ENCODE measurements around the gene MRPL1.

MRPL1 gene

GRCh38 chr4:77862478-77863216 lies at the start of gene MRPL1:
Gene MRPL1, plus strand, starts transcription at chr4:77862830. Its CDS starts 19 bp downstream, at chr4:77862849.
- peak; percentile 79 for DNase-seq

- DNase-seq, result no peak
Measured at GRCh38 chr4:77815636-77816035, 47.0 kb upstream of the MRPL1 start.

GRCh38 chr4:77816546-77816945 lies 46.1 kb upstream of the MRPL1 start:
- DNase-seq, result no peak

GRCh38 chr4:77817304-77818072 lies 45.1 kb upstream of the MRPL1 start:
- no peak for DNase-seq

GRCh38 chr4:77818073-77818601 lies 44.5 kb upstream of the MRPL1 start:
- DNase-seq, result peak; percentile 24

- no peak for DNase-seq
Measured at GRCh38 chr4:77818602-77819403, 43.8 kb upstream of the MRPL1 start, which contains the start of gene CNOT6L. Gene CNOT6L, minus strand, starts transcription at chr4:77819368. Its CDS starts 60 bp downstream, at chr4:77819308.

GRCh38 chr4:77819404-77819842 lies 43.2 kb upstream of the MRPL1 start:
- no peak for DNase-seq

GRCh38 chr4:77819843-77820648 lies 42.6 kb upstream of the MRPL1 start:
- DNase-seq, result peak; percentile 80

GRCh38 chr4:77820649-77821561 lies 41.7 kb upstream of the MRPL1 start:
- DNase-seq, result no peak

- no peak for DNase-seq
Measured at GRCh38 chr4:77821775-77822174, 40.9 kb upstream of the MRPL1 start.

GRCh38 chr4:77826275-77826674 lies 36.4 kb upstream of the MRPL1 start:
- no peak for DNase-seq

- no peak for DNase-seq
Measured at GRCh38 chr4:77827343-77827742, 35.3 kb upstream of the MRPL1 start.

- no peak for DNase-seq
Measured at GRCh38 chr4:77833126-77833724, 29.4 kb upstream of the MRPL1 start.

GRCh38 chr4:77834403-77834802 lies 28.2 kb upstream of the MRPL1 start:
- DNase-seq, result no peak

- DNase-seq, result no peak
Measured at GRCh38 chr4:77843628-77844027, 19.0 kb upstream of the MRPL1 start.

GRCh38 chr4:77844363-77844762 lies 18.3 kb upstream of the MRPL1 start:
- no peak for DNase-seq

GRCh38 chr4:77845400-77845799 lies 17.2 kb upstream of the MRPL1 start:
- DNase-seq, result no peak

GRCh38 chr4:77845929-77846328 lies 16.7 kb upstream of the MRPL1 start:
- DNase-seq, result no peak

- DNase-seq, result no peak
Measured at GRCh38 chr4:77848508-77848907, 14.1 kb upstream of the MRPL1 start.

GRCh38 chr4:77849278-77849965 lies 13.2 kb upstream of the MRPL1 start:
- no peak for DNase-seq
